MM.1S (cell line): ENCODE measurements around the gene PHACTR1.

Experiments used
- EZH2 ChIP-seq: fragments of 300-600 bp; sonication (generic); optimal IDR thresholded peaks from 2 replicates; pipeline ENCODE3; 2017; ENCODE audit warnings: low read depth, mild to moderate bottlenecking, antibody characterized with exemption, low read length, mixed read lengths
- TF ChIP-seq, protein P1 (sequence below): fragments of 300-600 bp; sonication (generic); IDR thresholded peaks from 2 replicates; pipeline ENCODE4 v1.5.1; 2016; ENCODE audit warnings: antibody characterized with exemption, low read length, mixed read lengths

DNA sequence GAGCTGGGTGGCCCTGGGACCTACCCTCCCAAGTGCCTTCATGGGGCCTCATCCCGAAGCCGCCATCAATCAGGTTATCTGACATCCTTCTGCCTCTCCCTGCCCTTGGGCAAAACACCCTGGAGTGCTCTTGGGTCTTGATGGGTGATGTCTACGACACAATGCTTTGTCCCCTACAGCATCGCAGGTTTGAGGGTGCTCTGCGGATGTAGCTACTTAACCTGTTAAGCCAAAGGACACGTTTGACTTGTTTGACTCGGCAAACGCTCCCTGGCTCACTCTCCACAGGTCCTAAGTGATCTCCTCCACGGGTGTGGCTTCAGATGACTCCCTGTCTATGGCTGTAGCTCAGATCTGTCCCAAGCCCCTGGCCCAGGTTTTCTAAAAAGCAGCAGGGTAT is 576.2 kb downstream of the PHACTR1 start:
- TF ChIP-seq, protein P1, sequence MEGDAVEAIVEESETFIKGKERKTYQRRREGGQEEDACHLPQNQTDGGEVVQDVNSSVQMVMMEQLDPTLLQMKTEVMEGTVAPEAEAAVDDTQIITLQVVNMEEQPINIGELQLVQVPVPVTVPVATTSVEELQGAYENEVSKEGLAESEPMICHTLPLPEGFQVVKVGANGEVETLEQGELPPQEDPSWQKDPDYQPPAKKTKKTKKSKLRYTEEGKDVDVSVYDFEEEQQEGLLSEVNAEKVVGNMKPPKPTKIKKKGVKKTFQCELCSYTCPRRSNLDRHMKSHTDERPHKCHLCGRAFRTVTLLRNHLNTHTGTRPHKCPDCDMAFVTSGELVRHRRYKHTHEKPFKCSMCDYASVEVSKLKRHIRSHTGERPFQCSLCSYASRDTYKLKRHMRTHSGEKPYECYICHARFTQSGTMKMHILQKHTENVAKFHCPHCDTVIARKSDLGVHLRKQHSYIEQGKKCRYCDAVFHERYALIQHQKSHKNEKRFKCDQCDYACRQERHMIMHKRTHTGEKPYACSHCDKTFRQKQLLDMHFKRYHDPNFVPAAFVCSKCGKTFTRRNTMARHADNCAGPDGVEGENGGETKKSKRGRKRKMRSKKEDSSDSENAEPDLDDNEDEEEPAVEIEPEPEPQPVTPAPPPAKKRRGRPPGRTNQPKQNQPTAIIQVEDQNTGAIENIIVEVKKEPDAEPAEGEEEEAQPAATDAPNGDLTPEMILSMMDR = no peak
- TF ChIP-seq EZH2 = no peak
